ENCODE results near the gene TMEM132D.
"Not testable (repeated sequence)": the region's sequence is repeated elsewhere in the genome, so short reads cannot be mapped to it uniquely, and the experiment has no call there.

The TMEM132D gene

GRCh38 chr12:129195081-129195480, 708.7 kb downstream of the TMEM132D start:
- DNase-seq (ENCODE audit: low read depth in 4 of 4, low spot score in 1 of 4) = no peak

- DNase-seq (ENCODE audit: low read depth in 4 of 4, low spot score in 1 of 4) = no peak
Measured at GRCh38 chr12:129193263-129193871, 710.5 kb downstream of the TMEM132D start.

GRCh38 chr12:129190827-129191226, 713.0 kb downstream of the TMEM132D start:
- DNase-seq (ENCODE audit: low read depth in 4 of 4, low spot score in 1 of 4) = no peak

GRCh38 chr12:129189879-129190278, 713.9 kb downstream of the TMEM132D start:
- DNase-seq (ENCODE audit: low read depth in 4 of 4, low spot score in 1 of 4) = not testable (repeated sequence)

GRCh38 chr12:129186952-129187351, 716.9 kb downstream of the TMEM132D start:
- DNase-seq (ENCODE audit: low read depth in 4 of 4, low spot score in 1 of 4) = no peak

GRCh38 chr12:129185855-129186254, 718.0 kb downstream of the TMEM132D start:
- DNase-seq (ENCODE audit: low read depth in 4 of 4, low spot score in 1 of 4) = no peak

GRCh38 chr12:129184127-129184928, 719.5 kb downstream of the TMEM132D start:
- DNase-seq (ENCODE audit: low read depth in 4 of 4, low spot score in 1 of 4) = no peak

- no peak for DNase-seq (ENCODE audit: low read depth in 4 of 4, low spot score in 1 of 4)
Measured at GRCh38 chr12:129179941-129180553, 723.8 kb downstream of the TMEM132D start.

GRCh38 chr12:129169928-129170327, 733.9 kb downstream of the TMEM132D start:
- DNase-seq (ENCODE audit: low read depth in 4 of 4, low spot score in 1 of 4) = no peak

- no peak for DNase-seq (ENCODE audit: low read depth in 4 of 4, low spot score in 1 of 4)
Measured at GRCh38 chr12:129163861-129164260, 740.0 kb downstream of the TMEM132D start.

- DNase-seq (ENCODE audit: low read depth in 4 of 4, low spot score in 1 of 4) = no peak
Measured at GRCh38 chr12:129163461-129163860, 740.4 kb downstream of the TMEM132D start.

GRCh38 chr12:129162805-129163204, 741.0 kb downstream of the TMEM132D start:
- DNase-seq (ENCODE audit: low read depth in 4 of 4, low spot score in 1 of 4) = no peak

GRCh38 chr12:129161511-129161910, 742.3 kb downstream of the TMEM132D start:
- DNase-seq (ENCODE audit: low read depth in 4 of 4, low spot score in 1 of 4) = no peak

- DNase-seq (ENCODE audit: low read depth in 4 of 4, low spot score in 1 of 4) = no peak
Measured at GRCh38 chr12:129160282-129160681, 743.5 kb downstream of the TMEM132D start.

- no peak for DNase-seq (ENCODE audit: low read depth in 4 of 4, low spot score in 1 of 4)
Measured at GRCh38 chr12:129152351-129153104, 751.3 kb downstream of the TMEM132D start.

- no peak for DNase-seq (ENCODE audit: low read depth in 4 of 4, low spot score in 1 of 4)
Measured at GRCh38 chr12:129150721-129151120, 753.1 kb downstream of the TMEM132D start.

- no peak for DNase-seq (ENCODE audit: low read depth in 4 of 4, low spot score in 1 of 4)
Measured at GRCh38 chr12:129145381-129145780, 758.4 kb downstream of the TMEM132D start.

GRCh38 chr12:129138776-129139175, 765.0 kb downstream of the TMEM132D start:
- no peak for DNase-seq (ENCODE audit: low read depth in 4 of 4, low spot score in 1 of 4)

GRCh38 chr12:129136694-129137325, 767.0 kb downstream of the TMEM132D start:
- DNase-seq (ENCODE audit: low read depth in 4 of 4, low spot score in 1 of 4) = no peak

GRCh38 chr12:129127771-129128170, 776.1 kb downstream of the TMEM132D start:
- DNase-seq (ENCODE audit: low read depth in 4 of 4, low spot score in 1 of 4) = no peak

GRCh38 chr12:129127211-129127610, 776.6 kb downstream of the TMEM132D start:
- no peak for DNase-seq (ENCODE audit: low read depth in 4 of 4, low spot score in 1 of 4)
